ENCODE measurements around the gene TMEM204. TPM values are rescaled to one million over a fixed set of nuclear protein-coding genes. Genes with fewer than 3 reads are reported as not detected.

The TMEM204 gene
- total and polyA plus RNA-seq, 4 donors: 24.7 to 116 (median 40.4) TPM

DNA sequence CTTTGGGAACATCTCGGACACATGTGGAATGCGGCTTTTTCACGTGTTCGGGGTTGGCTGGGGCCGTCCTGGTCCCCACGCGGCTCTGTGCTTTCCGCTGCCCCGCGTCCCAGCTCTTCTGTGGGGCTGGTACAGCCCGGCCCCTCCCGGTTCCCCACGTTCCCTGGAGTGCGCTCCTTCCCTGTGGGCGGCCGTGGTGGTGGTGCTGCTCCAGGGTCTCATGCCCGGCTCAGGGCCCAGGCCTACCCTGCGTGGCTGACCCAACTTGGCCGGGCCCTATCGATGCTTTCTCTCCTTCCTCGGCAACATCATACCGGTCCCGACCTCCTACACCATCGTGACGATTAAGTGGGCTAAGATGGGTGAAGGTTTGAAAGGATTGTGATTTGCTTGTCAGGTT, 37.0 kb upstream of the TMEM204 start:
- Histone ChIP-seq H3K9ac (ENCODE audit: insufficient read depth in 1 of 2, low read length in 2 of 2) (no peak overlapping the region), H3K4me3 (no peak overlapping the region), H3K9me3 (ENCODE audit: control insufficient read depth in 4 of 4, insufficient read depth in 3 of 4, low read length in 3 of 4) (no peaks in the 10 kb centered on the region), H3K27me3 (ENCODE audit: control insufficient read depth in 3 of 3, insufficient read depth in 3 of 3, low read length in 2 of 3) (no peaks in the 10 kb centered on the region), H3K36me3 (ENCODE audit: control insufficient read depth in 4 of 4, insufficient read depth in 4 of 4, low read length in 4 of 4) (peaks cover 7 to 51% (median 22%) of the 10 kb centered on the region in 4 donors), H3K4me1 (ENCODE audit: control insufficient read depth in 5 of 5, insufficient read depth in 5 of 5, low read length in 5 of 5) (peaks cover 0 to 18% (median 5%) of the 10 kb centered on the region in 5 donors), H3K27ac (ENCODE audit: low read depth in 1 of 2, low read length in 1 of 2) (no peak overlapping the region)
- ATAC-seq (ENCODE audit: insufficient read depth, low FRiP score): no peak
- no peak for DNase-seq
- WGBS, 2 donors: 94 to 96% methylated on average over 25 of the region's 25 CpGs
- TF ChIP-seq CTCF (IDR thresholded peaks at IDR 0.05; ENCODE audit: control extremely low read depth, extremely low read depth): no peak

DNA sequence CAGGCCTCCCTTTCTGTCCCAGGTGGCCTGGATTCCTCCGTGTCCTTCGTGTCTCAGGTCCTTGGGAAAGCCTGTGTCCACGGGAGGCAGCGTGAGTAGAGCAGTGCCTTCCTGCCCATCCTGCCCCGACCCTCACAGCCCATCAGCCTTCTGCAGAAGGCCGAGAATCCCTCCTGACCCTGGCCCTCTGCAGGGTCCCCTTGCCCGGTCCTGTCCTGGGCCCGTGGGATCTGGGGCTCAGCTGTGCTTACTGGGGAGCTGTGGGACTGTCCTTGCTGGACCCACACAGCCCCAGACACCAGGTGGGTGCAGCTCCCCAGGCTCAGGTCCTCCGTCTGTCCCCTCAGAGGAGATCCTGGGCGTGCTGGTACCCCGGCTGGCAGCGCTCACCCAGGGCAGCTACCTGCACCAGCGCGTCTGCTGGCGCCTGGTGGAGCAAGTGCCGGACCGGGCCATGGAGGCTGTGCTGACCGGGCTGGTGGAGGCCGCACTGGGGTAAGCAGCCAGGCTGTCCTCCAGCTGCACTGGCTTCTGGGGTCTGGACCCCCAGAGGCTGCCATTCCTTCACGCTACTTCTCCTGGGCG, 36.4 kb upstream of the TMEM204 start:
- H3K27ac ChIP-seq (ENCODE audit: low read depth in 1 of 2, low read length in 1 of 2): no peak overlapping the region
- ATAC-seq (ENCODE audit: insufficient read depth, low FRiP score) (no peak), DNase-seq (no peak)
- H3K9me3 ChIP-seq (ENCODE audit: control insufficient read depth in 4 of 4, insufficient read depth in 3 of 4, low read length in 3 of 4): no peaks in the 10 kb centered on the region
- no peaks in the 10 kb centered on the region for H3K27me3 ChIP-seq (ENCODE audit: control insufficient read depth in 3 of 3, insufficient read depth in 3 of 3, low read length in 2 of 3)
- 91 to 92% methylated on average over 21 of the region's 21 CpGs for WGBS, 2 donors
- no peak overlapping the region for H3K4me3 ChIP-seq
- peaks cover 11 to 58% (median 22%) of the 10 kb centered on the region in 4 donors for H3K36me3 ChIP-seq (ENCODE audit: control insufficient read depth in 4 of 4, insufficient read depth in 4 of 4, low read length in 4 of 4)
- no peak for TF ChIP-seq CTCF (IDR thresholded peaks at IDR 0.05; ENCODE audit: control extremely low read depth, extremely low read depth)
- peaks cover 0 to 18% (median 5%) of the 10 kb centered on the region in 5 donors for H3K4me1 ChIP-seq (ENCODE audit: control insufficient read depth in 5 of 5, insufficient read depth in 5 of 5, low read length in 5 of 5)
- H3K9ac ChIP-seq (ENCODE audit: insufficient read depth in 1 of 2, low read length in 2 of 2): no peak overlapping the region

- Histone ChIP-seq H3K36me3 (ENCODE audit: control insufficient read depth in 4 of 4, insufficient read depth in 4 of 4, low read length in 4 of 4) (peaks cover 12 to 70% (median 30%) of the 10 kb centered on the region in 4 donors), H3K27me3 (ENCODE audit: control insufficient read depth in 3 of 3, insufficient read depth in 3 of 3, low read length in 2 of 3) (no peaks in the 10 kb centered on the region), H3K4me3 (no peak overlapping the region), H3K9ac (ENCODE audit: insufficient read depth in 1 of 2, low read length in 2 of 2) (no peak overlapping the region), H3K9me3 (ENCODE audit: control insufficient read depth in 4 of 4, insufficient read depth in 3 of 4, low read length in 3 of 4) (no peaks in the 10 kb centered on the region), H3K4me1 (ENCODE audit: control insufficient read depth in 5 of 5, insufficient read depth in 5 of 5, low read length in 5 of 5) (peaks cover 0 to 9% (median 2%) of the 10 kb centered on the region in 5 donors), H3K27ac (ENCODE audit: low read depth in 1 of 2, low read length in 1 of 2) (no peak overlapping the region)
- ATAC-seq (ENCODE audit: insufficient read depth, low FRiP score) (no peak), DNase-seq (no peak)
- WGBS, 2 donors: 95% methylated on average over 35 of the region's 35 CpGs
- no peak for TF ChIP-seq CTCF (IDR thresholded peaks at IDR 0.05; ENCODE audit: control extremely low read depth, extremely low read depth)
Measured at GRCh38 chr16:1498899-1499676, 34.4 kb upstream of the TMEM204 start.

All from lung (tissue), 12 donors.